RWPE2 (cell line): ENCODE measurements around the gene RNU6-1.

ENCODE experiments used
- ATAC-seq: fragments of 200-7000 bp; cut with Tn5 transposase; 3 replicates; pipeline ENCODE4 v1.9.1; 2021; ENCODE audit warnings: low read depth
- DNase-seq: peaks from one replicate; pipeline ENCODE4 v3.0.0-alpha.2; 2020; ENCODE audit warnings: low spot score
- H3K27ac ChIP-seq: fragments of 450-650 bp; 2 replicates; pipeline ENCODE4 v1.5.1; 2017; ENCODE audit warnings: mild to moderate bottlenecking; ENCODE audit not compliant: poor library complexity, severe bottlenecking
- H3K27me3 ChIP-seq: fragments of 250-450 bp; sonication (Bioruptor Pico); 2 replicates; pipeline ENCODE4 v1.5.1; 2021; ENCODE audit warnings: mild to moderate bottlenecking, moderate library complexity; ENCODE audit not compliant: insufficient read depth, poor library complexity, severe bottlenecking
- H3K36me3 ChIP-seq: fragments of 250-450 bp; sonication (Bioruptor Pico); 2 replicates; pipeline ENCODE4 v1.5.1; 2020; ENCODE audit warnings: low read depth, mild to moderate bottlenecking, moderate library complexity
- H3K4me1 ChIP-seq: fragments of 250-450 bp; sonication (Bioruptor Pico); 2 replicates; pipeline ENCODE4 v1.5.1; 2021; ENCODE audit warnings: mild to moderate bottlenecking, moderate library complexity; ENCODE audit not compliant: insufficient read depth, poor library complexity, severe bottlenecking
- H3K4me3 ChIP-seq: fragments of 250-450 bp; sonication (Bioruptor Pico); 2 replicates; pipeline ENCODE4 v1.5.1; 2021; ENCODE audit warnings: mild to moderate bottlenecking, moderate library complexity; ENCODE audit not compliant: severe bottlenecking
- H3K9me3 ChIP-seq: fragments of 250-450 bp; sonication (Bioruptor Pico); 2 replicates; pipeline ENCODE4 v1.5.1; 2021; ENCODE audit warnings: mild to moderate bottlenecking, moderate library complexity; ENCODE audit not compliant: severe bottlenecking
- TF ChIP-seq, protein P1 (sequence below): fragments of 450-650 bp; IDR thresholded peaks from one replicate; pipeline ENCODE4 v1.5.1; 2017; ENCODE audit warnings: mild to moderate bottlenecking, moderate library complexity; ENCODE audit not compliant: poor library complexity, severe bottlenecking

RNU6-1 gene

DNA sequence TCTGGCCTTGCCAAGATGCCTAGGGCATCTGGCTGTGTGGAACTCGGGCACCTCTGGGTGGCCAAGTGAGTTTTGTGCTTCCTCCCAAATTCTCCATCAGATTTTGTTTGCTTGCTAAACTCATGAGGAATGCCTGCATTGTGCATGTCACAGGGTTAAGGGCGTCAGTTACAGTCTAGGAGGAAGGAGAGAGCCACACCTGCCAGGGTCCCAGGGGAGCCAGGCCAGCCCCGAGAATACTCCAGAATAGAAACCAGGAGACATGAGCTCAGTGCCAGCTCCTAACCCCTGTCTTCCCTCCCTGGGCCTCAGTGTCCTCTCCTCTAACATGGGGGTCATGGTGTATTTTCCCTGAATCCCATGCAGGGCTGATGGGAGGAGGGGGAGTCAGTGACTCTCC, 36.5 kb downstream of the RNU6-1 start:
- no peak for DNase-seq
- Histone ChIP-seq H3K27me3 (no peaks in the 10 kb centered on the region), H3K36me3 (no peaks in the 10 kb centered on the region), H3K27ac (no peak overlapping the region), H3K9me3 (no peaks in the 10 kb centered on the region), H3K4me1 (no peaks in the 10 kb centered on the region), H3K4me3 (no peak overlapping the region)
- no peak for ATAC-seq
- TF ChIP-seq, protein P1, sequence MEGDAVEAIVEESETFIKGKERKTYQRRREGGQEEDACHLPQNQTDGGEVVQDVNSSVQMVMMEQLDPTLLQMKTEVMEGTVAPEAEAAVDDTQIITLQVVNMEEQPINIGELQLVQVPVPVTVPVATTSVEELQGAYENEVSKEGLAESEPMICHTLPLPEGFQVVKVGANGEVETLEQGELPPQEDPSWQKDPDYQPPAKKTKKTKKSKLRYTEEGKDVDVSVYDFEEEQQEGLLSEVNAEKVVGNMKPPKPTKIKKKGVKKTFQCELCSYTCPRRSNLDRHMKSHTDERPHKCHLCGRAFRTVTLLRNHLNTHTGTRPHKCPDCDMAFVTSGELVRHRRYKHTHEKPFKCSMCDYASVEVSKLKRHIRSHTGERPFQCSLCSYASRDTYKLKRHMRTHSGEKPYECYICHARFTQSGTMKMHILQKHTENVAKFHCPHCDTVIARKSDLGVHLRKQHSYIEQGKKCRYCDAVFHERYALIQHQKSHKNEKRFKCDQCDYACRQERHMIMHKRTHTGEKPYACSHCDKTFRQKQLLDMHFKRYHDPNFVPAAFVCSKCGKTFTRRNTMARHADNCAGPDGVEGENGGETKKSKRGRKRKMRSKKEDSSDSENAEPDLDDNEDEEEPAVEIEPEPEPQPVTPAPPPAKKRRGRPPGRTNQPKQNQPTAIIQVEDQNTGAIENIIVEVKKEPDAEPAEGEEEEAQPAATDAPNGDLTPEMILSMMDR: no peak

DNA sequence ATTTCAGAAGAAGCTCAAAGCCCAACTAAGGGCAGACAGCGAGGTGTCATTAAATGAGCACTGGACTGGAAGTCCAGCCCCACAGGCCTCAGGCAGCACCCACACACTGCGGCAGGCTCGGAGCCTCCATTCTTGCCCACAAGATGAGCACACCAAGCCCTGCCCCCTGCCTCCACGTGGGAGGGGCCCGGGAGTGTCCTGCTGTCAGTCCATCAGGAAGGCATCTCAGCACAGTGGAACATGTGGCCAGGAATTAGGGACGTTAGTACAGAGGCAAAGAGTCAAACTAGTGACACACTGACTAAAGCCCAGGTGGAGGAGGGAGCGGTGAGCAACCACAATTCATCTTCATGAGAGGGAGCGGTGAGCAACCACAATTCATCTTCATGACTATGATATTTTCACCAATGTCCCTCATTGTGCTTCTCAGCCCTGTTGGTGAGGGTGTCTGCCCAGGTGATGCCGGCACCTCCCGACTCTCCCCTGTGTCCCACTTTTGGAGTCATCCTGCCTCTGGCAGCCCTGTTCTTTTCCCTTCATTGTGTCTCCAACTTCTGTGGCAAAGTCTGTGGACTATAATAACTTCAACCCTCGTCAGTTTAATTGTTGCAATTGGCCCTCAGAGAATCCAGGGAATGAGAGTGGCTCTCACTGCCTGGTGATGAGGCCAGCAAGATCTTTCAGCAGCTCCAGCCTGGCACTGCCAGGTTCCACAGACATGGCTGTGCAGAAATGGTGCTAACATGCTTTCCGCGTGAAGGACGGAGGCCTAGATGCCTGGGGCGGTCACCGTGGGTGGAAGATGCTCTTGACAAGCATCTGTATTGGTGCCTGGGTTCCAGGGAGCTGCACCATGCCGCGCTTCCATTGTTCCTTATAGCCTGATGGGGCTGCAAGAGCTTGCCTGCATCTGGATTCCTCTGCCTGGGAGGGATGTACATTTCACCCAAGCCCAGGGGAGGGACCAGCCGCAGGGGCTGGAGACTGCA, 37.6 kb downstream of the RNU6-1 start:
- TF ChIP-seq, protein P1: no peak
- no peak overlapping the region for H3K27ac ChIP-seq
- H3K4me3 ChIP-seq: no peak overlapping the region
- no peaks in the 10 kb centered on the region for H3K9me3 ChIP-seq
- no peaks in the 10 kb centered on the region for H3K27me3 ChIP-seq
- H3K36me3 ChIP-seq: no peaks in the 10 kb centered on the region
- no peak for ATAC-seq
- no peak for DNase-seq
- no peaks in the 10 kb centered on the region for H3K4me1 ChIP-seq

DNA sequence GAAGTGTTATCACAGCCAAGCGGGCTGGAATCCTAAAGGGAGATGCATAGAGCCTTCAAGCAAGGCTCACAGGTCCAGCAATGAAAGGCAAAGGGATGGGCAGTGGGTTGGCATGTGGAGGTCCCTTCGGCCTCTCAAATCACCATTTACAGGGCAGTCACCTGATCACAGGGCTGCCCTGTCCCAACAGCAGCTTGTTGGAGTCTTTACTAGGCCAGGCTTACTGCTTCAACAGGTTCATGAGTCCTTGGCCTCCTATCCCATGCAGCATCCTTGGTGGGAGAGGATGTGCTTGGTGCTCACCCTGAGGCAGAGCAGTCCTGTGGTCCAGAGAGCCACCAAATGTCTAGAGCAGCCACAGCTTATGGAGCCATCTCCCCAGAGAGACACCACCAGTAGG, 38.7 kb downstream of the RNU6-1 start:
- ATAC-seq: no peak
- Histone ChIP-seq H3K9me3 (no peaks in the 10 kb centered on the region), H3K27me3 (no peaks in the 10 kb centered on the region), H3K4me1 (no peaks in the 10 kb centered on the region), H3K36me3 (no peaks in the 10 kb centered on the region), H3K4me3 (no peak overlapping the region), H3K27ac (no peak overlapping the region)
- TF ChIP-seq, protein P1: no peak
- no peak for DNase-seq

DNA sequence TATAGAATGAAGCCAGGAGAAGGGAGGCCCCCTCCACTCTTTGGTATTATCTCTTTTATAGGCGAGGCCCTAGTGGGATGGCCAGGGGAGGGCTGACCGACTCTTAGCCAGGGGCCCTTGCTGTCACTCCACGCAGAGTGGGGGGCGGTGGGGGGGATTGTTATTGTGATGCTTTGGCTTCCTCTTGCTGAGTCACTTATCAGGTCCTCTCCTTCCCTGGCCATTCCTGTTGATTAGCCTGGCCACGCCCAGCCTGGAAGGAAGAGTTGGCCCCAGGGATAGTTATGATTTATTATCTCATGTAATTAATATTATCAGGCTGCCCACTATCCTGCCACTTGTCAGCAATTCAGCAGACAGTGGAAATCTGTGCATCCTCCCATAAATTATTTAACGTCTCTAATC, 40.0 kb downstream of the RNU6-1 start:
- H3K4me1 ChIP-seq: no peaks in the 10 kb centered on the region
- TF ChIP-seq, protein P1: no peak
- ATAC-seq (no peak), DNase-seq (no peak)
- H3K4me3 ChIP-seq: no peak overlapping the region
- H3K27me3 ChIP-seq: no peaks in the 10 kb centered on the region
- no peaks in the 10 kb centered on the region for H3K36me3 ChIP-seq
- peaks cover 9% of the 10 kb centered on the region for H3K9me3 ChIP-seq
- H3K27ac ChIP-seq: no peak overlapping the region
